Fibroblast of lung (primary cell): ENCODE results near the gene PRMT7. TPM values are rescaled to one million over a fixed set of nuclear protein-coding genes. Genes with fewer than 3 reads are reported as not detected.

Experiments used
- DNase-seq, 2 donors: peaks; one replicate each; pipeline versions ENCODE4 v3.0.0 to v3.0.0-alpha.2; 2010; ENCODE audit warnings: low read depth in 2 of 2
- H2AFZ ChIP-seq: 2 replicates; pipeline ENCODE4 v1.5.1; 2012; ENCODE audit warnings: low read length, control low read depth, inconsistent platforms
- H3K27ac ChIP-seq: 2 replicates; pipeline ENCODE4 v1.5.1; 2011; ENCODE audit warnings: low read length, control low read depth; ENCODE audit not compliant: insufficient read depth
- H3K27me3 ChIP-seq: 2 replicates; pipeline ENCODE4 v1.5.1; 2011; ENCODE audit warnings: mild to moderate bottlenecking, low read length; ENCODE audit not compliant: control insufficient read depth, insufficient read depth
- H3K36me3 ChIP-seq: 2 replicates; pipeline ENCODE4 v1.5.1; 2011; ENCODE audit warnings: low read length; ENCODE audit not compliant: control insufficient read depth, insufficient read depth
- H3K4me1 ChIP-seq: 2 replicates; pipeline ENCODE4 v1.5.1; 2011; ENCODE audit warnings: low read length; ENCODE audit not compliant: control insufficient read depth, insufficient read depth; ENCODE audit errors: extremely low read depth
- H3K4me2 ChIP-seq: 2 replicates; pipeline ENCODE4 v1.5.1; 2011; ENCODE audit warnings: low read length, control low read depth; ENCODE audit not compliant: insufficient read depth; ENCODE audit errors: extremely low read depth
- H3K4me3 ChIP-seq, 4 experiments: fragments of 200-600 bp in 1 of 4; sonication (generic) in 1 of 4; replicated peaks in 1 of 4; 2 replicates each; pipeline ENCODE4 v1.5.1; 2011 to 2016; ENCODE audit warnings: low read length in 4 of 4, low read depth in 3 of 4, mild to moderate bottlenecking in 3 of 4, control low read depth in 2 of 4, inconsistent platforms in 1 of 4, mixed read lengths in 1 of 4; ENCODE audit not compliant: insufficient read depth in 1 of 4; ENCODE audit errors: control extremely low read depth in 1 of 4
- H3K79me2 ChIP-seq: 2 replicates; pipeline ENCODE4 v1.5.1; 2012; ENCODE audit warnings: mild to moderate bottlenecking, low read length, inconsistent platforms; ENCODE audit not compliant: control insufficient read depth, insufficient read depth
- H3K9ac ChIP-seq: 2 replicates; pipeline ENCODE4 v1.5.1; 2011; ENCODE audit warnings: mild to moderate bottlenecking, low read length, control low read depth; ENCODE audit not compliant: insufficient read depth
- H3K9me3 ChIP-seq: 2 replicates; pipeline ENCODE4 v1.5.1; 2012; ENCODE audit warnings: low read depth, low read length; ENCODE audit not compliant: control insufficient read depth, insufficient read depth
- H4K20me1 ChIP-seq: 2 replicates; pipeline ENCODE4 v1.5.1; 2011; ENCODE audit warnings: low read length; ENCODE audit not compliant: control insufficient read depth, insufficient read depth; ENCODE audit errors: extremely low read depth
- EZH2 ChIP-seq: IDR thresholded peaks from 2 replicates; pipeline ENCODE4 v1.5.1; 2012; ENCODE audit warnings: low read length, control low read depth, mild to moderate bottlenecking; ENCODE audit errors: missing control alignments
- polyA plus RNA-seq, 2 donors: library from polyadenylated mRNA; depleted of rRNA in 1 of 2; stranded (reverse) in 1 of 2; unstranded in 1 of 2; fragments of >200 nt; gene quantifications; 2 replicates each; pipeline ENCODE4 v1.2.1, GENCODE V29; 2011 to 2012; ENCODE audit warnings: missing spikeins in 1 of 2
- total RNA-seq: library from RNA; depleted of rRNA; stranded (reverse); fragments of >200 nt; gene quantifications from 2 replicates; pipeline ENCODE4 v1.2.1, GENCODE V29; 2014
- TF ChIP-seq, protein P1 (sequence below), 2 donors: IDR thresholded peaks in 1 of 2; conservative IDR thresholded peaks in 1 of 2; 1 replicate in 1 of 2; 2 replicates in 1 of 2; pipeline ENCODE4 v1.5.1; 2011 to 2012; ENCODE audit warnings: low read length in 2 of 2, control low read depth in 1 of 2, inconsistent platforms in 1 of 2, low read depth in 1 of 2, mild to moderate bottlenecking in 1 of 2

Gene PRMT7
- total and polyA plus RNA-seq, 2 donors (not counting 1 experiment from before 2014, with no cell fraction given): 24.0 to 39.3 TPM

DNA sequence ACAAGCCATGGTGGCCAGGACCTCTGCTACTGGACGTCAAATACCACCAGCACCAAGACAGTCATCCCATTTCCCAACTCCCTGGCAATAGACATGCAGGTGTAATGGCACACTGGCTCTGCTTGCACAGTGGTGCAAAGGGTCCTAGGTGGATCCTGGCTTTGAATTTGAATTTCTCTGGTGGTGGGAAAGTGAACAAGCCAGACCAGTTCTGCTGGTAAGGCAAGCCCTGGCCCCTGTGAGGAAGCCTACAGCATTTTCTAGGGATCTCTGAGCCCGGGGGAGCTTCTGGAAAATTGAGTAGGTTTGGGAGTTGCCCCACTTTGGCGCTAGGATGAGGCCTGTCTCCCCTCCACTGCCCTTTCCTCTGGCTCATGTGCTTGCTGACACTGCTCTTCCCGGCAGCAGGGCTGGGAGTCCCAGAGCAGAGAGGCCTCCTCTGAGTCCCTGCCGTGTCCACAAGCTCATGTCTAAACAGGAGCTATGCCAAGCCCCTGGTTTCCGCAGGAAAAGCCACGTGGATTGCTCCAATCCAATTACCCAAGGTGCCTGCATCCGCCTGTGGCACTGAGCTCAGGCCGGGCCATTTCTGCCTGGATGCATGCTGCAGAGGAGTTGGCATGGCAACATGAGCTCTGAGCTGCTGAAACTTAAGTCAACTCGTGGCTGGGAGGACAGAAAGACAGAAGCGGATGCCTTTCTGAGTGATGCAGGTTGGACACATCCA is 67.0 kb downstream of the PRMT7 start:
- Histone ChIP-seq H3K4me3 (no peak overlapping the region), H3K9ac (no peak overlapping the region), H3K36me3 (no peaks in the 10 kb centered on the region), H3K27ac (no peak overlapping the region), H3K27me3 (peaks cover 12% of the 10 kb centered on the region), H4K20me1 (no peaks in the 10 kb centered on the region), H2AFZ (no peak overlapping the region), H3K9me3 (no peaks in the 10 kb centered on the region), H3K79me2 (no peaks in the 10 kb centered on the region), H3K4me1 (no peaks in the 10 kb centered on the region), H3K4me2 (no peak overlapping the region)
- peak in 1 of 2 donors; percentile 33 for DNase-seq
- TF ChIP-seq EZH2: no peak
- TF ChIP-seq, protein P1, sequence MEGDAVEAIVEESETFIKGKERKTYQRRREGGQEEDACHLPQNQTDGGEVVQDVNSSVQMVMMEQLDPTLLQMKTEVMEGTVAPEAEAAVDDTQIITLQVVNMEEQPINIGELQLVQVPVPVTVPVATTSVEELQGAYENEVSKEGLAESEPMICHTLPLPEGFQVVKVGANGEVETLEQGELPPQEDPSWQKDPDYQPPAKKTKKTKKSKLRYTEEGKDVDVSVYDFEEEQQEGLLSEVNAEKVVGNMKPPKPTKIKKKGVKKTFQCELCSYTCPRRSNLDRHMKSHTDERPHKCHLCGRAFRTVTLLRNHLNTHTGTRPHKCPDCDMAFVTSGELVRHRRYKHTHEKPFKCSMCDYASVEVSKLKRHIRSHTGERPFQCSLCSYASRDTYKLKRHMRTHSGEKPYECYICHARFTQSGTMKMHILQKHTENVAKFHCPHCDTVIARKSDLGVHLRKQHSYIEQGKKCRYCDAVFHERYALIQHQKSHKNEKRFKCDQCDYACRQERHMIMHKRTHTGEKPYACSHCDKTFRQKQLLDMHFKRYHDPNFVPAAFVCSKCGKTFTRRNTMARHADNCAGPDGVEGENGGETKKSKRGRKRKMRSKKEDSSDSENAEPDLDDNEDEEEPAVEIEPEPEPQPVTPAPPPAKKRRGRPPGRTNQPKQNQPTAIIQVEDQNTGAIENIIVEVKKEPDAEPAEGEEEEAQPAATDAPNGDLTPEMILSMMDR (conservative IDR thresholded peaks at IDR 0.05 in 1 of 2, IDR thresholded peaks at IDR 0.05 in 1 of 2; ENCODE audit: low read depth in 1 of 2, low read length in 2 of 2): no peak

DNA sequence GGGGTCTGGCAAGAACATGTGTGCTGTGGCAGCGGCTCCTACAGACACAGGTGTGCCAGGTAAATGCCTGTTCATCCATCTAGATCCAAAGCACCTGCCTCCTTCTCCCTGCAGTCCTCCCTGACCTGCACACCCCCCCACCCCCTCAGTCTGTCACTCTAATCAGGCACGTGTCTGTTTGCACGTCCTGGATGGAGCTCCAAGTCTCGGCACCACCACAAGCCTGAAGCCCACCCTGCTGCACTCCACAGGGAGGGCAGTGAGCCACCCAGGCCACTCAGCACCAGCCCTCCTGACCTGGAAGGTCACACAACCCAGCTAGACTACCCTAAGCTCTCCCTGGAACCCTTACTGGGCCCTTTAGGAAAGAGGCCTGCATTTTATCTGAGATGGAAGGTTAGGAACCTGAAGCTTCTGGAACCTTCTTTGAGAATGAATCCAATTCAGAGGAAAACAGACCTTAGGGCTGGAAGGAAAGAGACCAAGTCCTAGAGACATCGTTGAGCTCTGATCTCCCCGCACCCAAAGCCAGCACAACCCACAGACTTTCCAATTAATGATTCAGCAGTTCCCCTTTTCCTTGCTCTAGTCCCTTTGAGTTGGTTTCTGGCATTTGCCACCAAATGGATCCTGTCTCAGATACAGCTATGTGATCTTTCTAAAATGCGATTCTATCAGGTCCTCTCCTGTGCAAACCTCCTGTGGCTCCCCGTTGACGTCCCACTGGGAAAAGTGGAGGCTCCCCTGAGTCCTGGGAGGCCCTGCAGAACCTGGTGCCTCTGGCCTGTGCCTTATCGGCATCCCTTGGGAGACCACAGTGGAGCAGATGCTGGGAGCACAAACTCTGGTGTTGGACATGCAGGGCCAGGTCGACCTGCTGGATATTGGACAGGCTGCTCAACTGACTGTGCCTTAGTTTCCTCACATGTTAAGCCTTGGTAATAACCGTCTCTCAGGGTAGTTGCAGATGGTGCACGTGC is 67.9 kb downstream of the PRMT7 start:
- Histone ChIP-seq H3K4me3 (no peak overlapping the region), H3K27me3 (peaks cover 12% of the 10 kb centered on the region), H2AFZ (no peak overlapping the region), H3K27ac (no peak overlapping the region), H3K79me2 (no peaks in the 10 kb centered on the region), H3K4me1 (no peaks in the 10 kb centered on the region), H3K36me3 (no peaks in the 10 kb centered on the region), H3K9ac (no peak overlapping the region), H3K4me2 (no peak overlapping the region), H4K20me1 (no peaks in the 10 kb centered on the region), H3K9me3 (no peaks in the 10 kb centered on the region)
- TF ChIP-seq, protein P1 (conservative IDR thresholded peaks at IDR 0.05 in 1 of 2, IDR thresholded peaks at IDR 0.05 in 1 of 2; ENCODE audit: low read depth in 1 of 2, low read length in 2 of 2): no peak
- TF ChIP-seq EZH2: no peak
- no peak for DNase-seq
